Activated T-helper 1 cell treated with anti-CD3 and anti-CD28 coated beads, Interleukin-2, amount 50 U/mL, for 16 hours (primary cell): ENCODE measurements around the gene PASD1.

Experiments used
- DNase-seq, 2 donors: peaks; one replicate each; pipeline ENCODE4 v3.0.0-alpha.2; 2020; ENCODE audit warnings: low read depth in 1 of 2, low spot score in 1 of 2

The PASD1 gene

GRCh38 chrX:151701071-151701470 is 137.6 kb downstream of the PASD1 start:
- DNase-seq: no peak

- no peak for DNase-seq
These were observed 138.1 kb downstream of the PASD1 start for GRCh38 chrX:151701531-151701930.

- DNase-seq: no peak
These were observed 138.7 kb downstream of the PASD1 start for GRCh38 chrX:151702026-151702714.

- DNase-seq: no peak
These were observed 139.4 kb downstream of the PASD1 start for GRCh38 chrX:151702741-151703340.

- no peak for DNase-seq
These were observed 140.0 kb downstream of the PASD1 start for GRCh38 chrX:151703487-151703886.

GRCh38 chrX:151704041-151704663 is 140.7 kb downstream of the PASD1 start:
- no peak for DNase-seq

- DNase-seq: no peak
These were observed 145.3 kb downstream of the PASD1 start for GRCh38 chrX:151708821-151709220.

GRCh38 chrX:151710457-151710856 is 147.0 kb downstream of the PASD1 start:
- DNase-seq: no peak

GRCh38 chrX:151711154-151711553 is 147.7 kb downstream of the PASD1 start:
- DNase-seq: no peak

GRCh38 chrX:151711787-151712186 is 148.3 kb downstream of the PASD1 start:
- DNase-seq: no peak

- DNase-seq: no peak
These were observed 148.8 kb downstream of the PASD1 start for GRCh38 chrX:151712253-151712652.

- no peak for DNase-seq
These were observed 150.4 kb downstream of the PASD1 start for GRCh38 chrX:151713849-151714248.

GRCh38 chrX:151714362-151714761 is 150.9 kb downstream of the PASD1 start:
- DNase-seq: no peak

GRCh38 chrX:151715752-151716151 is 152.3 kb downstream of the PASD1 start, which contains the start of gene FATE1:
Gene FATE1 (plus strand): TSS chrX:151716035. CDS start chrX:151716120, 85 bp downstream.
- DNase-seq: no peak

- DNase-seq: no peak
These were observed 158.9 kb downstream of the PASD1 start for GRCh38 chrX:151722241-151722846.

GRCh38 chrX:151723156-151723760 is 159.8 kb downstream of the PASD1 start:
- no peak for DNase-seq

GRCh38 chrX:151724563-151725337 is 161.3 kb downstream of the PASD1 start:
- no peak for DNase-seq

- no peak for DNase-seq
These were observed 161.8 kb downstream of the PASD1 start for GRCh38 chrX:151725338-151725614.
